Measurements from ENCODE around the gene ANGPTL2.

The ANGPTL2 gene

GRCh38 chr9:127081250-127082185 lies 40.9 kb downstream of the ANGPTL2 start:
- H3K4me3 ChIP-seq (ENCODE audit: low read length), result no peak overlapping the region
- TF ChIP-seq CTCF (IDR thresholded peaks at IDR 0.05; ENCODE audit: insufficient read depth, low read depth, low read length, missing control alignments), result no peak
- DNase-seq (ENCODE audit: low read depth), result no peak

- DNase-seq (ENCODE audit: low read depth), result no peak
- TF ChIP-seq CTCF (IDR thresholded peaks at IDR 0.05; ENCODE audit: insufficient read depth, low read depth, low read length, missing control alignments), result no peak
- no peak overlapping the region for H3K4me3 ChIP-seq (ENCODE audit: low read length)
These were observed 42.8 kb downstream of the ANGPTL2 start for GRCh38 chr9:127079446-127080140.

DNA sequence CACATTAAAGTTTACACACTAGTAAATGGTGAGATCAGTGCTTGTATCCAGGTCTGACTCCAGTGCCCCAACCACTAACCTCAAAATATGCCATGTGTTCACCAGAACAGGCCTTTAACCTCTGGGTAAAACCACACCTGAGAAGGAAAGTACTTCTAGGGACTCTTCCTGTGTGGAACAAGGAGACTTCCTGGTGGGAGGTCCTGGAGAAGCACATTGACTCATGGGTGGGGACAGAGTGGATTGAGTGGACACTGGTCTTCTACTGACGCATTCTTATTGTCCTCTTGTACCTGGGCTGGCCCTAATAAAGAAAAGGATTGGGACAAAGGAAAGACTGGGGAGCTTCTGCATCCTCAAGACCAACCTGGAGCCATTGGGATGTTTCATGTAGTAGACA lies 43.4 kb downstream of the ANGPTL2 start:
- no peak for DNase-seq (ENCODE audit: low read depth)
- TF ChIP-seq CTCF (IDR thresholded peaks at IDR 0.05; ENCODE audit: insufficient read depth, low read depth, low read length, missing control alignments), result no peak
- no peak overlapping the region for H3K4me3 ChIP-seq (ENCODE audit: low read length)

GRCh38 chr9:127078336-127078735 lies 44.1 kb downstream of the ANGPTL2 start:
- TF ChIP-seq CTCF (IDR thresholded peaks at IDR 0.05; ENCODE audit: insufficient read depth, low read depth, low read length, missing control alignments), result no peak
- no peak overlapping the region for H3K4me3 ChIP-seq (ENCODE audit: low read length)
- no peak for DNase-seq (ENCODE audit: low read depth)

- no peak overlapping the region for H3K4me3 ChIP-seq (ENCODE audit: low read length)
- no peak for TF ChIP-seq CTCF (IDR thresholded peaks at IDR 0.05; ENCODE audit: insufficient read depth, low read depth, low read length, missing control alignments)
- no peak for DNase-seq (ENCODE audit: low read depth)
These were observed 44.8 kb downstream of the ANGPTL2 start for GRCh38 chr9:127077644-127077946.

DNA sequence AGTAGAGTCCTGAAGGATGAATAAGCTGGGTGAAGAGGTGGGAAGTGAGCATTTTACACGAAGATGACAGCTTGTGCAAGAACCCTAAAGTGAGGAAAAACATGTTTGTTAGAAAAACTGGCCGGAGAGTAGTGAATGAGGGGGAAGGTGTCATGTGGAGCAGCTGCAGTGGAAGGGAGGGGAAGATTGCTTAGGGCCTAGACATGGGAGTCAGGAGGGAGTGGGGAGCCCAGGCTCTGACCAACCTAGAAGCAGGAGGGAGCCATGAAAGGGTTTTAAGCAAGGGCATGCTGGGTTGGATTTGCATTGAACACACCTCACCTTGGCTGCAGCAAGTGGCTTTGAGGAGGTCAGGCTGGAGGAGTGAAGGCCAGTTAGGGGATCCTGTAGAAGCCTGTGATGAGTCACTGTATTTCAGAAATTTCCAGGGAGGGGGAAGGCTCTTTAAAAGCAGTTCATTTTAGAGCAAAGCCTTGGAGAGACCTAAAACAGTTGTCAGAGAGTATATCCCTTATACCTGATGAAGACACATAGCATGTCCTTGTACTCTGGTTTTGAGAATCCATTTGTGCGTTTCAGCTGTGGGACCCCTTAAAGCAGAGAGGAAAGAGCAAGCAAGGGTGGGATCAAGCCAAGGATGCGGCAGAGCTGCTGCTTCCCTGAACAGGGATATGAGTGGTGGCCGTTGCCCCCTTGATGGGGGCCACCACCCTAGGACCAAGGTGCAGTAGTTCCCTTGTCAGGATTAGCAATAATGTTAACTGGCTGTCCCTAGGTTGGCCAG lies 45.4 kb downstream of the ANGPTL2 start:
- TF ChIP-seq CTCF (IDR thresholded peaks at IDR 0.05; ENCODE audit: insufficient read depth, low read depth, low read length, missing control alignments), result no peak
- DNase-seq (ENCODE audit: low read depth), result no peak
- no peak overlapping the region for H3K4me3 ChIP-seq (ENCODE audit: low read length)
